Lung microvascular endothelial cell (primary cell): ENCODE data around the gene YBX1. TPM values are rescaled to one million over a fixed set of nuclear protein-coding genes. Genes with fewer than 3 reads are reported as not detected.
A peak's percentile ranks its signal among the peaks of the same experiment; 100 is the strongest.

ENCODE experiments used
- DNase-seq, 2 donors: peaks; one replicate each; pipeline versions ENCODE4 v3.0.0 to v3.0.0-alpha.2; 2010; ENCODE audit warnings: low read depth in 2 of 2
- total RNA-seq: library from RNA; depleted of rRNA; stranded (reverse); fragments of >200 nt; gene quantifications from 2 replicates; pipeline ENCODE4 v1.2.1, GENCODE V29; 2014

The YBX1 gene
- total RNA-seq, 1 donor from 2014 or later: 456 TPM

DNA sequence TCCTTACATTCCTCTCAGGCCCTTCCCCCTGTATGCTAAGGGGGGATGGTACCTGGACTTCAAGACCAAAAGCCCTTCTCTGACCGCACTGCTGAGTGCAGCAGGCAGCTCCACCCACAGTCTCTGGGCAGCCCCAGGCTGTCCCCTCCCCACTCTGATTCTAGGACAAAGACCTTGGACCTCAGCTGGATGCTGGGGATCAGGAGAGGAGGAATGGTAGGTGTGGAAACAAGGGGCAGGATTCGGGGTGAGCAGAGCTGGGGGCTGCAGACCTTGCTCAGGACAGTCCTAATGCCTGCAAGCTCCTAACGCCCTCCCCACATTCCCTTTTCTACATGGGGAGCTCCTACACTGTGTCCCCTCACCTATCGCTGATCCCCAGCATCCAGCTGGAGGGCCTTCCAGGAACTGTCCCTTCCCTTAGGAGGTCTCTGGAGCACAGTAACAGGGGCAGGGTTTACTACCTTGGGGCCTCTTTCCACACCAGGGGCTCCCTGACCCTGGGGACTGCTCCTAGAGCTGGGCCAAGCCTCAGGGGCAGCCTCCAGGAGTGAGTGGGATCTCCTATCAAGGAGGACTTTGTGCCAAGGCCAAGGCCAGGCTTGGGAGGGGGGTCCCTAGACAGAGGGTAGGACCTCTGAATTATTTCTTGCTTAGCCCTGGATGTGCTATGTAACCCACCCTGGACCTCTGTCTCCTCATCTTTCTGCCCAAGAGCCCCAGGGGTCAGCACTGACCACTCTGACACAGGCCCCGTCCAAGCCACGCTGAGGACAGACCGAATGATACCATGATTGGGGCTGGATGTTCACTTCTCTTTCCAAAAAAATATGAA lies 52.2 kb downstream of the YBX1 start:
- DNase-seq: no peak

DNA sequence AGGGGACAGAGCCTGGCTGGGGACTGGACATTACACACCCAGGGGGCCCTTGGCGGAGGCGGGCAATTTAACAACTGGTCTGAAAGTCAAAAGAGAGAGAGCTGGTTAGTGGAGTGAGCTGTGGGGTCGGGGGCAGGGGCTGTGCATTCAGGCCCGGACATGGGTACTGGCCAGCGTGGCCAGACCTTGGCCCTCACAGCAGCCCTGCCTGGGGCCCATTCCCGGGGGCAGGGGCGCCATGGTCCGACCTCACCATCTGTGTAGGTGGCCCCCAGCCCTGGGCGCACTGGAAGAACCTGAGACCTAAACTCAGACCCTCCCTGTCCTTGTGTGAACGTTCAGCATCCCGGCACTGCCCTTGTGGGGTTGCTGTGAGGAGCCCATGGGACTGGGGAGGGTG lies 52.8 kb downstream of the YBX1 start:
- DNase-seq: no peak

DNA sequence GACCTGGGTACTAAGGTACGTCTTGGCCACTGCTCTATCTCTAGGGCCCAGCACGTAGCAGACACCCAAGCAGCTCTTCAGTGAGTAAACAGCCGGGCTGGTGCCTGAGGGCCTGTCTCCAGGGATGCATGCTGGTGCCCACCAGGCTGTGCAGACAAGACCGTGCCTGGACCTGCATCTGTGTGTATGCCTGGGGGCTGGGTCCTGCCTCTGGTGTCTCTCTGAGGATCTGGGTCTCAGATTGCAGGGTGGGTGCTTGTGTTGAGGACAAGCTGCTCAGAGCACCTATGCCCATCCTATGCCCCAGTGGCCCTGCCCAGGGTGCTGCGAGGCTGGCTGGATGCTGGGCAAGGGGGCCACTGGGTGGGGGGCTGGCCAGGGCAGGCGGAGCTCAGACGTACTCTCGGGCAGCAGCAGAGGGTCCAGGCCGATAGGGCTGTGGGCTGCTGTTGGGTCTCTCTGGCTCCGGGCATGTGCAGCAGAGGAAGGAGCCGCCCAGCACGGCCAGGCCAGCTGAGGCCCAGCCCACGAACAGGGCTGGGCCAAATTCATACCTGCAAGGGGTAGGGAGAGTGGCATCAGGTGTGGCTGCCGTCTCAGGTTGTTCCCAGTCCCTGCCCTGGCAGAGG lies 53.4 kb downstream of the YBX1 start:
- no peak for DNase-seq

- DNase-seq: no peak
Observed at GRCh38 chr1:42736152-42736551, 53.9 kb downstream of the YBX1 start.

- DNase-seq: no peak
Observed at GRCh38 chr1:42736571-42737200, 54.5 kb downstream of the YBX1 start.

DNA sequence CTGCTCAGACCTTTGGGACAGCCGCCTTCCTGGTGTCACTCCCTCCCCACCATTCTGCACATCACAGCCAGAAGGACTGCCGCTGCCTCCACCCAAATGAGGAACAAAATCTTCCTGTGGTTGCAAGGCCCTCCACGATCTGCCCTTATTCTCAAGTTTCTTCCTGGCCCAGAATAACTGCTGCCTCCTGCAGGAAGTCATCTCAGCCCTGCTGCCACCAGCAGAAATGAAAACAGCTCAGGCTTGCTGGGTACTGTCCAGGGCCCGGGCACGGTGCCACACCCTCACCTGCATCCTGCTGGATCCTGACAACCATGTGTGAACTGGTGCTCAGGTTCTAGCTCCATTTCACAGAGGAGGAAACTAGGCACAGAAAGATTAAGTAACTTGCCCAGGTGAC lies 55.0 kb downstream of the YBX1 start:
- DNase-seq: no peak

DNA sequence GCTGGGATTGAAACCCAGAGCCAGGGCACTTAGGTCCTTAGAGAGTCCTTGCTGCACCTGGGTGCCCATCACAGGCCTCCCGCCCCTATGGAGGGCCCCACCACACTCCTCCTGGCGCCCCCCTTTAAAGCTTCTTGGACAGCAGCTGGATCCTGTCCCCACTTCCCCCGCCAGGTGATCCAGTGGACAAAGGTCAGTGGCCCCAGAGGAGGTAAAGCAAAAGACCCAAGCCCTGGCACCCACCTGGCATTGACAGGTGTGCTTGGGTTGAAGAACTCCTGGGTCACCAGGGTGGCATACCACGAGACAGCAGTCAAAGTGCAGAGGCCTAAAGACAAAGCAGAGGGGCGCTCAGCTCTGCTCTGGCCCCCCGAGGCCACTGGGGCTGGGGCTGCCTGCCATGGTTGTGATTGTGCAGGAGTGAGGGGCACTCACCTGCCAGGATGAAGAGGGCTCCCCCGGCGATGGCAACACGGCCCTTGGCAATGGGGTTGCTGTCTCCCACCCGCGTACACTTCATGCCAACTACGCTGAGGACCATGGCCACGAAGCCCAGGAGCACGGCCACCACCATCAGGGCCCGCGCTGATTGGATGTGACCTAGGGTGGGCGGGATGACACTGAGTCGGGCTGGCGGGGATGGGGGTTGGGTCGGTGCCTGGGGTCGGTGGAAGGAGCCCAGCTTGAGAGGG lies 55.9 kb downstream of the YBX1 start:
- DNase-seq: no peak

- no peak for DNase-seq
Observed at GRCh38 chr1:42738678-42739226, 56.5 kb downstream of the YBX1 start.

DNA sequence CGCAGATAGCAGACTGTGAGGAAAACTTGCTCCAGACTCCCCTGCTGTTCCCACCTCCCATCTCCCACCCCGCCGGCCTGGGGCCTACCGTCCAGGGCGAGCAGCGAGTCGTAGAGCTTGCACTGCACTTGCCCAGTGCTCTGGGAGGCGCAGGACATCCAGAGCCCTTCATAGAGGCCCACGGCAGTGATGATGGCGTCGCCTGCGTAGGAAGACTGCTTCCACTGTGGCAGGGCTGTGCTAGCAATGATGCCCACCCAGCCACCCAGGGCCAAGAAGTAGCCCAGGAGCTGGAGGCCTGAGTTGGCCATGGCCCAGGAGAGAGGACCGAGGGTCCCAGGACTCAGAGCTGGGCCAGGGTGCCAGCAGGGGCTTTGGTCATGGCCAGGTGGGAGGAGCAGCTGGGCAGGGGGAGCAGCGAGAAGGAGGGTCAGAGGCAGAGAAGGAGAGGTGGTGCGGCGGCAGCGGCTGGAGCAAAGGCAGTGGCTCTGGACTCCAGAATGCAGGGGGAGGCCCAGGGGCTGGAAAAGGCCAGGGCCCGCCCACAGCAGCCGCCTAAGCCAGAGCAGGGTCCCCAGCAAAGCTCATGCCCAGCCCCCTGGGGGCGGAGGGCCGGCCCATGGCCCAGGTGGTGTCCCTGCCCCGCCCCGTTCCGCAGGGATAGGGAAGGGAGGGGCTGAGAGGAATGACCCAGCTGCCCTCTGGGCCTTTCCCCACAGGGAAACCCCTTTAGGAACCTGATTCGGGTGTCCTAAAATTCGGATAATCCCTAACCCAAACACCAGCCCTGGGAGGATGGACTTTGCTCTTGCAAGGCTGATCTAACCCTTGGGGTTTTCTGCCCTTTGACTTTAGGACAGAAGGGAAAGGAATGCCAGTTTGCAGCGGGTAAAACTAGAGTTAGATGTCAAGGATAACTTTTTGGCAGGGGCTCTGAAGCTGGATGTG lies 57.8 kb downstream of the YBX1 start, which contains the start of gene CLDN19:
TSS of gene CLDN19 (minus strand) at position 484 of the 948 bp plus-strand sequence. CDS start at position 311, 173 bp downstream.
- no peak for DNase-seq

DNA sequence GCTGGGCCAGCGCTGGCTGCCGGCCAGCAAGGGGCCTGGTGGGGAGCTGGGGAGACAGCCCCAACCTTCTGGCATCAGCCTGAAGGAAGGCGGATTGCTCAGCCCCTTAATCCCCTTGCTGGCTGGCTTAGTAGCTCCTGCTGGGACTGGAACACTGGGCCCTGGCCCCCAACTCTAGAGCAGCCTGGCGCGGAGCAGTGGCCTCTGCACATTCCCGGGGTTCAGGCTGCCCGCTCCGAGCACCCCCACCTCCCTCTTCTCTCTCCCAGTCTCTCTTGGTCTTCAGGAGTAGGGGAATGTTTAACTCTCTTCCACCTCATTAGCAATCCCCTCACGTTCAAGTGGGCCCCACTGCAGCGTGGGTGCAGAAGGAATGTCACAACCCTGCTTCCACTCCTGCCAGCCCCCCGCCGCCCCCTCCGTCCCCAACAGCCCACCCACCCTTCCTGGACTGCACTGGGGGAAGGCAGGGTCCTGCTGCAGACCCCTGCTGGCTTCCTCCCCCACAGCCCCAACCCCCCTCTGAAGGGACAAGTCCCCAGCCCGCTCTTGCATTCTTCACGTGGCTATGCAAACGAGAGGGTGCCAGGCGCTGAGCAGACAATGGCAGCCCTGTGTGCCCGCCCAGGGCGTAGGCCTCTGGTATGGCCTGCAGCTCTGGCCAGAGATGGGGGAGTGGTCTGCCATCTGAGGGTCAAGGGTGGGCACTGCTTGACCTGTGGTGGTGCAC lies 58.8 kb downstream of the YBX1 start:
- no peak for DNase-seq

DNA sequence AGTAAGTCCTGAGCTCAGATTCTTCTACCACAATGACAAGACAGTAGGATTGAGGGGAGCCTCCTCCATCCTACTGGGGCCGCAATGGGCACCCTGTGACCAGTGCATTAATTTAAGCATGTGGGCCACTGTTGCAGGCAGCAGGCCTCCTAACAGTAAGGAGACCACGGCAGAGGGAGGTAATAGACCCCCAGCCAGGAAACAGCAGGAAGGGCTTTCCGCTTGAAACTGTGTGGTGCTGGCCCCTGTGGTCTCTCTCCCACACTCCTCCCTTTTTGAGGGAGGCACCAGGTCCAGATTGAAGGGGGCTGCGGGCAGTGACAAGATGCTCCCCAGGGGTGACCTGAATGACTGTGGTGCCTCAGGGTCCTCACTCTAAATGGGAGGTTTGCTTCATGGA lies 59.5 kb downstream of the YBX1 start:
- DNase-seq: no peak

- DNase-seq: no peak
Observed at GRCh38 chr1:42742141-42742540, 59.9 kb downstream of the YBX1 start.

- no peak for DNase-seq
Observed at GRCh38 chr1:42742617-42743316, 60.5 kb downstream of the YBX1 start.

DNA sequence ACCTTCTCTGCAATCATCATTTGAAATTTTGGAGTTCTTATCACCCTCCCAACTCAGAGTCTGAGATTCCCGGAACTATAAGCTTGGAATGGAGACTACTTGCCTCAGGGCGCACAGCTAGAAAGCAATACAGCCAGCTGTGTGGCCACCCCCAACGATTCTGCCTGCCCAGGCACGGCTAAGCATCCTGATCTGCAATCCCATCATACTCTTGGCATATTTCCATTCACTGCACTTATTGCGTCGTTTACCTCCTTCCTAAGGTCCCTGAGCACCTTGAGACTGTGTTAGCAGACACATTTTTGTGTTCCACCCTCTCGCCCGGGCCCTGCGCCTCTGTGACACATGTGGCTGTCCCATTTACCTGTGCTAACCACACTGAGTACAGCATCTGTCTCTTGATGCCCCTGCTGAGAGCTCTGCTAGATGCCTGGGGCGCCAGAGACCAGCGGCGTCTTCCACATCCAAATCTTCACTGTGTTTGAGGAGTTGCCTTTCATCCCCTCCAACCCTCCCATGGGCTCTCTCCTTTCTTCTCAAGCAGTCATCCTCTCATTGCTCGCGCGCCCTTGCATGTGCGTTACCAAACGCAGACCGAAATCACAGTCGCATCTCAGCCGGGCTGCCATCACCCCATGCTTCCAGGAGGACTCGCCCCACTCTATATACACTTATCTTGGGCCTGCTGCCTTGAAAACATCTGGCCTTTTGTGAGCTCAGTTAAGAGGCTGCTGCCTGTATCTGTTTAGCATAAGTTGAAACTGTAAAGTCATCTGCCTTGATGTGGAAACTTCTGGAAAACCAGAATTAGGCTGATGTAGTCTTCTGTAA lies 61.3 kb downstream of the YBX1 start:
- no peak for DNase-seq

DNA sequence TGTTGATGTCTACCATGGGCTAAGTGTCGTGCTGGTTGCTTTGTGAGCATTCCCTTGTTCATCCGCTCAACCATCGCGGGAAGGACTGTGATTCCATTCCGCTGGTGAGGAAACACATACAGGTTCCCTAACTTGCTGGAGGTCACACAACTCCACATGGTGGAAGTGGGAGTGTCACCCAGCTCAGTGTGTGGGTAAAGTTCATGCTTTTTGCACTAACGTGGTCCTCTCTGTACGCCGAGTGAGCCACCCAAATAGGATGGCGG lies 61.9 kb downstream of the YBX1 start:
- DNase-seq: no peak

DNA sequence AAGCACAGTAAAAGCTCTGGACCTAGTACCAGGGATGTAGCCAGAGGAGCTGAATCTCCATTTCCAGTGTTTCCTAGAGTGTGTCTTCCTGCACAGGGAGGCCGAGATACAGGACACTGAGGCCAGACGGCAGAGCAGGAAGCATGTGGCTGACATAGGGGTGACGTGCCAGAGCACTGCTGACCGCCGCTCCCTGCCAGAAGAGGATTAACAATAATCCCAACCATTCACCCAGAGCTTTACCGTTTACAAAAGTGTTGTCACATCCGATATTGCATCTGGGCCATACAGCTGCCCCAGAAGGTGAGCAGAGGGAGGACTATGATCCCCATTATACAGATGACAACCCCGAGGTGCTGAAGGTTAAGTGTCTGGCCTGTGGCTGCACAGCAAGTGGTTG lies 63.6 kb downstream of the YBX1 start:
- DNase-seq: peak in 1 of 2 donors; percentile 63

DNA sequence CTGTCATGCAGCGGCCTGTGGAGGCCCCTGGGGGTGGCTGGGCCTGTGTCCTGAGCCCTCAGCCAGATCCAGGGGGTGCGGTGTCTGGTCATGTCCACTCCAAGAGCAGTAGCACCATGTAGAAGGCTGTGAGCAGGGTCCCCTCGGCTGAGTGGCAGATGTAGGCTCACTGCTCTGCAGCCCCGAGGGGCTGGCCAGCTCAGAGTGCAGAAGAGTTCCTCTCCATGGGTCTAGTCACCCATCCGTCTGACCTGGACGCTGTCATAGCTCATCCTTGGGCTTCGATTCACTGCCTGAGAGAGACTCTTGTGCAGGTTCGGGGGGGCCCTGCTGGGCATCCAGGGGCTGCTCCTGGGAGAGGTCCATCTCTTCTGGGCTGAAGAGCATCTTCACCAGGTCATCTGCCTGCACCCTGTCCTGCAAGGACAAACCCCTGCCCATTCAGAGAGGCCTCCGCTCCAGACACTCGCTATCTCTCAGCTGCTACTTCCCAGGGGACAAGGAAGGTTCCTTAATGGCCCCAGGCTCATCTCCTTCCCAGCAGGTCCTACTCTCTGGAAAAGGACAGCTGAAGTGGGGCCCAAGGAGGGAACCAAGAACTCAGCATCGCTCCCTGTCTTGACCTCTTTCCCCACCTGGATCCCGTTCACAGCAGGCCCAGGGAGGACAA lies 64.4 kb downstream of the YBX1 start:
- DNase-seq: no peak

DNA sequence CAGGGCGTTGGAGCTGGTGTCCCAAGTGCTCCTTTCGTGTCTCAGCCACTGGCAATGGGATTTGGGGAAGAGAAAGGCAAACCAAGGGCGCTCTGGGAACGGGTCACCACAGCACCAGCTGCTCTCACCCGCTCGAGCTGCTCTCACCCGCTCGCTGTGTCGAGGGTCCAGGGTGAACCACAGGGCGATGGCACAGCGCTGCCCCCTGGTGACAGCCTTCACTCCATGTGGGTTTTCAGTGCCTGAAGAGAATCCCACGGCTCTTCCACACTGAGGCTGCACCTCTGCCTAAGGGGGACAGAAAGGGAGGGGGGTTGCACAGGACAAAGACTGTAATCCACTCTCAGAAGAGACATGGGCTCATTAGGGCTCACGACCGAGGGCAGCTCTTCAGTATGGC lies 64.9 kb downstream of the YBX1 start:
- DNase-seq: peak; percentile 35 to 59
